GM23338 (cell line): ENCODE measurements around the gene FAM78B. TPM values are rescaled to one million over a fixed set of nuclear protein-coding genes. Genes with fewer than 3 reads are reported as not detected.

Source experiments
- ATAC-seq: fragments of 200-7000 bp; cut with Tn5 transposase; 3 replicates; pipeline ENCODE4 v1.9.1; 2020
- DNase-seq: peaks from one replicate; pipeline ENCODE4 v3.0.0-alpha.2; 2015; ENCODE audit warnings: low spot score
- H2AFZ ChIP-seq: fragments of 200-600 bp; sonication (generic); 2 replicates; pipeline ENCODE4 v1.8.0; 2016; ENCODE audit warnings: antibody characterized with exemption, mild to moderate bottlenecking, moderate library complexity
- H3F3A ChIP-seq: fragments of 200-600 bp; sonication (generic); replicated peaks from 2 replicates; pipeline ENCODE4 v1.8.0; 2017; ENCODE audit warnings: antibody characterized with exemption, mixed run types, low read depth
- H3K27ac ChIP-seq: fragments of 200-600 bp; sonication (generic); 2 replicates; pipeline ENCODE4 v1.6.1; 2016; ENCODE audit warnings: low read depth
- H3K27me3 ChIP-seq: fragments of 200-600 bp; sonication (generic); 2 replicates; pipeline ENCODE4 v1.8.0; 2016; ENCODE audit warnings: mild to moderate bottlenecking, mixed run types, moderate library complexity; ENCODE audit not compliant: insufficient read depth
- H3K36me3 ChIP-seq: fragments of 200-600 bp; sonication (generic); 2 replicates; pipeline ENCODE4 v1.8.0; 2016; ENCODE audit warnings: mild to moderate bottlenecking; ENCODE audit not compliant: insufficient read depth
- H3K4me1 ChIP-seq: fragments of 200-600 bp; sonication (generic); 2 replicates; pipeline ENCODE4 v1.8.0; 2016; ENCODE audit warnings: mild to moderate bottlenecking, moderate library complexity; ENCODE audit not compliant: insufficient read depth
- H3K4me2 ChIP-seq: fragments of 200-600 bp; sonication (generic); 2 replicates; pipeline ENCODE4 v1.7.1; 2017; ENCODE audit warnings: mixed run types
- H3K4me3 ChIP-seq: fragments of 200-600 bp; sonication (generic); 2 replicates; pipeline ENCODE4 v1.6.1; 2016; ENCODE audit warnings: mixed run types
- H3K79me2 ChIP-seq: fragments of 200-600 bp; sonication (generic); replicated peaks from 2 replicates; pipeline ENCODE4 v1.8.0; 2017; ENCODE audit warnings: mild to moderate bottlenecking; ENCODE audit not compliant: insufficient read depth
- H3K9me2 ChIP-seq: fragments of 200-600 bp; sonication (generic); 2 replicates; pipeline ENCODE4 v1.8.0; 2017; ENCODE audit not compliant: insufficient read depth
- H4K20me1 ChIP-seq: fragments of 200-600 bp; sonication (generic); replicated peaks from 2 replicates; pipeline ENCODE4 v1.8.0; 2017; ENCODE audit warnings: mild to moderate bottlenecking; ENCODE audit not compliant: insufficient read depth
- H3K27ac Mint-ChIP-seq: 2 replicates; pipeline ENCODE4 v1.8.0; 2020; ENCODE audit warnings: inconsistent platforms, mild to moderate bottlenecking, moderate library complexity, mixed read lengths
- H3K27me3 Mint-ChIP-seq: 3 replicates; pipeline ENCODE4 v1.8.0; 2022; ENCODE audit warnings: low read depth, mild to moderate bottlenecking, moderate library complexity, mixed read lengths, inconsistent platforms; ENCODE audit not compliant: insufficient read depth, poor library complexity
- H3K36me3 Mint-ChIP-seq: 3 replicates; pipeline ENCODE4 v1.8.0; 2021; ENCODE audit warnings: low read depth, mild to moderate bottlenecking, inconsistent platforms, moderate library complexity, mixed read lengths
- H3K4me1 Mint-ChIP-seq: 3 replicates; pipeline ENCODE4 v1.8.0; 2020; ENCODE audit warnings: mild to moderate bottlenecking, inconsistent platforms, mixed read lengths
- H3K4me3 Mint-ChIP-seq: 3 replicates; pipeline ENCODE4 v1.8.0; 2021; ENCODE audit warnings: moderate library complexity, mild to moderate bottlenecking, inconsistent platforms, mixed read lengths
- H3K9me3 Mint-ChIP-seq: 3 replicates; pipeline ENCODE4 v1.8.0; 2020; ENCODE audit warnings: moderate library complexity, mild to moderate bottlenecking, inconsistent platforms, mixed read lengths
- CREB1 ChIP-seq: fragments of 250-450 bp; sonication (Bioruptor Pico); IDR thresholded peaks from 2 replicates; pipeline ENCODE4 v1.5.0; 2020; ENCODE audit warnings: low read depth, mild to moderate bottlenecking, moderate library complexity
- EZH2phosphoT487 ChIP-seq: fragments of 200-600 bp; sonication (generic); IDR thresholded peaks from one replicate; pipeline ENCODE4 v1.8.1; 2018; ENCODE audit warnings: antibody characterized with exemption; ENCODE audit not compliant: unreplicated experiment
- JUNB ChIP-seq: IDR thresholded peaks from one replicate; pipeline ENCODE4 v1.6.1; 2016; ENCODE audit warnings: antibody characterized with exemption; ENCODE audit not compliant: unreplicated experiment
- NANOG ChIP-seq: IDR thresholded peaks from 2 replicates; pipeline ENCODE4 v1.6.1; 2016; ENCODE audit warnings: antibody characterized with exemption, borderline replicate concordance
- POLR2AphosphoS5 ChIP-seq: IDR thresholded peaks from 2 replicates; pipeline ENCODE4 v1.6.1; 2016; ENCODE audit warnings: antibody characterized with exemption, low read depth
- STAT1 ChIP-seq: IDR thresholded peaks from one replicate; pipeline ENCODE4 v1.6.1; 2016; ENCODE audit warnings: antibody characterized with exemption; ENCODE audit not compliant: unreplicated experiment
- ZNF114 ChIP-seq: fragments of 250-450 bp; sonication (Bioruptor Pico); IDR thresholded peaks from 2 replicates; pipeline ENCODE4 v1.5.0; 2020; ENCODE audit warnings: mild to moderate bottlenecking, moderate library complexity
- ZNF331 ChIP-seq: fragments of 250-450 bp; sonication (Bioruptor Pico); IDR thresholded peaks from 2 replicates; pipeline ENCODE4 v1.5.0; 2020; ENCODE audit warnings: low read depth, mild to moderate bottlenecking, moderate library complexity
- polyA plus RNA-seq: library from polyadenylated mRNA; unstranded; fragments of >200 nt; fragmentation: Nextera tagmentation; extraction: Ambion mirVana; gene quantifications from 2 replicates; pipeline ENCODE4 v1.2.1, GENCODE V29; 2016
- total RNA-seq: library from RNA; depleted of rRNA; stranded (reverse); fragments of >200 nt; shearing (Covaris generic); gene quantifications from 2 replicates; pipeline ENCODE4 v1.2.3, GENCODE V29; 2014
- TF ChIP-seq, protein P1 (sequence below), 2 experiments: fragments of 200-600 bp in 1 of 2; sonication (generic) in 1 of 2; conservative IDR thresholded peaks; 2 replicates each; pipeline versions ENCODE4 v1.5.1 to v1.6.1; 2016 to 2017; ENCODE audit warnings: antibody characterized with exemption in 2 of 2, low read depth in 2 of 2, mild to moderate bottlenecking in 2 of 2, moderate library complexity in 1 of 2
- TF ChIP-seq, protein P2 (sequence below): IDR thresholded peaks from 2 replicates; pipeline ENCODE4 v1.6.1; 2016; ENCODE audit warnings: antibody characterized with exemption
- TF ChIP-seq, protein P3 (sequence below): fragments of 250-450 bp; sonication (Bioruptor Pico); IDR thresholded peaks from 2 replicates; pipeline ENCODE4 v1.5.0; 2020; ENCODE audit warnings: mild to moderate bottlenecking, moderate library complexity

The FAM78B gene
- total and polyA plus RNA-seq, 2 experiments from 2014 or later: 1.6 to 4.6 TPM

DNA sequence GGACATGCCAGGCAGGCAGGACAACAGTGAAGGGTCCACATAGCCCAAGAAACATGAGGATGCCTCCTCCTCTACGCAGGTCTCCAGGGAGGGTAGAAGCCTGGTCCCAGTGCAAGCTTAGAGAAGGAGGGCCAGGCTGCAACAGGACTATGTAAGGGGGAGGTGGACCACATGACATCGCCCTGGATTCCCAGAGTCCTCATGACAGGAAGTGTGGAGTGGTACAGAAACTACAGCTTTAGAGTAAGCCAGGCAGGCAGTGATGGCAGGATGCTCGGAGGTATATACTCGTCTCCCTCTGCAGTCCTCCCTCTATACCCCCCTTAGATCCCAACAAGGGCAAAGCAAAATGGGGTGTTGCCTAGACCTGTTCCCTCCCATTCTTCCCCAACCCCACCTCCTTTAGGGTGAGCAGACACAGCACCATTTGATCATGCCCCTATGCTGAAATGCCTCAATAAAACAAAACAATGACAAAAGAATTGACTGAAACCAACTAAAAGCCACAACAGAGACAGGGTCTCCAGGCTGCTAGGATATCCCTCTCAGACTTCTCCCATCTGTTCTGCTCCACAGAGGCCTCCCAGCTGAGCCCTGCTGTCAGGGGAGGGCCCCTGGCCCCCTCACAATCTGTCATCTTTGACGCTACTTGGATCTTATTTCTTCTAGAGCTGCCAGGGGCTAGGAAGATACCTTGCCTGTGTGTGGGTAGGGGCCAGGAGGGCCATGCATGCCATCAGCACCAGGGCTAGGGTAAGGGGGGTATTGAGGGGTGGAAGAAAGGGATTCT lies 13.1 kb downstream of the FAM78B start:
- H3K27me3 ChIP-seq: no peaks in the 10 kb centered on the region
- no peaks in the 10 kb centered on the region for H3K79me2 ChIP-seq
- DNase-seq (no peak), ATAC-seq (no peak)
- H3F3A ChIP-seq: no peaks in the 10 kb centered on the region
- Mint-ChIP-seq H3K4me1 (no peaks in the 10 kb centered on the region), H3K36me3 (no peaks in the 10 kb centered on the region), H3K9me3 (no peaks in the 10 kb centered on the region), H3K27ac (no peak overlapping the region), H3K27me3 (peaks cover 8% of the 10 kb centered on the region), H3K4me3 (no peak overlapping the region)
- no peak overlapping the region for H3K4me3 ChIP-seq
- no peak overlapping the region for H3K27ac ChIP-seq
- H3K4me1 ChIP-seq: no peaks in the 10 kb centered on the region
- no peak overlapping the region for H3K4me2 ChIP-seq
- H2AFZ ChIP-seq: no peak overlapping the region
- H3K36me3 ChIP-seq: no peaks in the 10 kb centered on the region
- no peaks in the 10 kb centered on the region; the same call in 1 of the 2 replicates for H4K20me1 ChIP-seq
- TF ChIP-seq STAT1 (no peak), CREB1 (no peak), ZNF331 (no peak), JUNB (no peak)
- TF ChIP-seq, protein P1, sequence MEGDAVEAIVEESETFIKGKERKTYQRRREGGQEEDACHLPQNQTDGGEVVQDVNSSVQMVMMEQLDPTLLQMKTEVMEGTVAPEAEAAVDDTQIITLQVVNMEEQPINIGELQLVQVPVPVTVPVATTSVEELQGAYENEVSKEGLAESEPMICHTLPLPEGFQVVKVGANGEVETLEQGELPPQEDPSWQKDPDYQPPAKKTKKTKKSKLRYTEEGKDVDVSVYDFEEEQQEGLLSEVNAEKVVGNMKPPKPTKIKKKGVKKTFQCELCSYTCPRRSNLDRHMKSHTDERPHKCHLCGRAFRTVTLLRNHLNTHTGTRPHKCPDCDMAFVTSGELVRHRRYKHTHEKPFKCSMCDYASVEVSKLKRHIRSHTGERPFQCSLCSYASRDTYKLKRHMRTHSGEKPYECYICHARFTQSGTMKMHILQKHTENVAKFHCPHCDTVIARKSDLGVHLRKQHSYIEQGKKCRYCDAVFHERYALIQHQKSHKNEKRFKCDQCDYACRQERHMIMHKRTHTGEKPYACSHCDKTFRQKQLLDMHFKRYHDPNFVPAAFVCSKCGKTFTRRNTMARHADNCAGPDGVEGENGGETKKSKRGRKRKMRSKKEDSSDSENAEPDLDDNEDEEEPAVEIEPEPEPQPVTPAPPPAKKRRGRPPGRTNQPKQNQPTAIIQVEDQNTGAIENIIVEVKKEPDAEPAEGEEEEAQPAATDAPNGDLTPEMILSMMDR (conservative IDR thresholded peaks at IDR 0.05; ENCODE audit: low read depth in 2 of 2): no peak
- TF ChIP-seq, protein P2, sequence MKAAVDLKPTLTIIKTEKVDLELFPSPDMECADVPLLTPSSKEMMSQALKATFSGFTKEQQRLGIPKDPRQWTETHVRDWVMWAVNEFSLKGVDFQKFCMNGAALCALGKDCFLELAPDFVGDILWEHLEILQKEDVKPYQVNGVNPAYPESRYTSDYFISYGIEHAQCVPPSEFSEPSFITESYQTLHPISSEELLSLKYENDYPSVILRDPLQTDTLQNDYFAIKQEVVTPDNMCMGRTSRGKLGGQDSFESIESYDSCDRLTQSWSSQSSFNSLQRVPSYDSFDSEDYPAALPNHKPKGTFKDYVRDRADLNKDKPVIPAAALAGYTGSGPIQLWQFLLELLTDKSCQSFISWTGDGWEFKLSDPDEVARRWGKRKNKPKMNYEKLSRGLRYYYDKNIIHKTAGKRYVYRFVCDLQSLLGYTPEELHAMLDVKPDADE: no peak
- no peaks in the 10 kb centered on the region for H3K9me2 ChIP-seq

DNA sequence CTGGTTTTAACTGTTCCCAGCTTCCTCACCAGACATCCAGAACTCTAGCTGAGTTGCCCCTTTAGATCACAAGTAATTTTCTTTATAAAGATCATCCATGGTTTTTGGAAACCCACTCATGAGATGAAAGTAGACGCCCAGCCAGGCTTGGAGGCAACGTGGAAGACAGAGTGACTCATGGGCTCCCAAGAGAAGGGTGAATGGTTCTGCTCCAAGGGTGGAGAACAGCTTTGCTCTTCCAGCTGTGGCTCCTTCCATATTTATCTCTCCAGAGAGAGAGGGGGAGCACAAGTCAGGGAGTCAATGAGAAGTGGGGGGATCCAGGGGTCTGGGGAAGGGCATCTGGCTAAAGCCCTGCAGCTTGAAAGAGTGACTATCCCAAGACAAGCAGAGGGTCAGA lies 13.8 kb downstream of the FAM78B start:
- Mint-ChIP-seq H3K9me3 (no peaks in the 10 kb centered on the region), H3K27ac (no peak overlapping the region), H3K27me3 (peaks cover 8% of the 10 kb centered on the region)

More for the DNA sequence above, 13.8 kb downstream of the FAM78B start:
- Histone ChIP-seq H3K27ac (no peak overlapping the region), H3K4me2 (no peak overlapping the region), H3F3A (no peaks in the 10 kb centered on the region), H3K9me2 (no peaks in the 10 kb centered on the region), H3K27me3 (no peaks in the 10 kb centered on the region), H4K20me1 (no peaks in the 10 kb centered on the region; the same call in 1 of the 2 replicates), H3K36me3 (no peaks in the 10 kb centered on the region), H3K79me2 (no peaks in the 10 kb centered on the region), H3K4me3 (no peak overlapping the region), H3K4me1 (no peaks in the 10 kb centered on the region), H2AFZ (no peak overlapping the region)
- no peaks in the 10 kb centered on the region for H3K36me3 Mint-ChIP-seq
- DNase-seq (no peak), ATAC-seq (no peak)
- no peaks in the 10 kb centered on the region for H3K4me1 Mint-ChIP-seq
- H3K4me3 Mint-ChIP-seq: no peak overlapping the region
- no peak for TF ChIP-seq ZNF114 (CRISPR knock-in tag)
- no peak for TF ChIP-seq NANOG
- TF ChIP-seq, protein P2: no peak
- TF ChIP-seq, protein P3, sequence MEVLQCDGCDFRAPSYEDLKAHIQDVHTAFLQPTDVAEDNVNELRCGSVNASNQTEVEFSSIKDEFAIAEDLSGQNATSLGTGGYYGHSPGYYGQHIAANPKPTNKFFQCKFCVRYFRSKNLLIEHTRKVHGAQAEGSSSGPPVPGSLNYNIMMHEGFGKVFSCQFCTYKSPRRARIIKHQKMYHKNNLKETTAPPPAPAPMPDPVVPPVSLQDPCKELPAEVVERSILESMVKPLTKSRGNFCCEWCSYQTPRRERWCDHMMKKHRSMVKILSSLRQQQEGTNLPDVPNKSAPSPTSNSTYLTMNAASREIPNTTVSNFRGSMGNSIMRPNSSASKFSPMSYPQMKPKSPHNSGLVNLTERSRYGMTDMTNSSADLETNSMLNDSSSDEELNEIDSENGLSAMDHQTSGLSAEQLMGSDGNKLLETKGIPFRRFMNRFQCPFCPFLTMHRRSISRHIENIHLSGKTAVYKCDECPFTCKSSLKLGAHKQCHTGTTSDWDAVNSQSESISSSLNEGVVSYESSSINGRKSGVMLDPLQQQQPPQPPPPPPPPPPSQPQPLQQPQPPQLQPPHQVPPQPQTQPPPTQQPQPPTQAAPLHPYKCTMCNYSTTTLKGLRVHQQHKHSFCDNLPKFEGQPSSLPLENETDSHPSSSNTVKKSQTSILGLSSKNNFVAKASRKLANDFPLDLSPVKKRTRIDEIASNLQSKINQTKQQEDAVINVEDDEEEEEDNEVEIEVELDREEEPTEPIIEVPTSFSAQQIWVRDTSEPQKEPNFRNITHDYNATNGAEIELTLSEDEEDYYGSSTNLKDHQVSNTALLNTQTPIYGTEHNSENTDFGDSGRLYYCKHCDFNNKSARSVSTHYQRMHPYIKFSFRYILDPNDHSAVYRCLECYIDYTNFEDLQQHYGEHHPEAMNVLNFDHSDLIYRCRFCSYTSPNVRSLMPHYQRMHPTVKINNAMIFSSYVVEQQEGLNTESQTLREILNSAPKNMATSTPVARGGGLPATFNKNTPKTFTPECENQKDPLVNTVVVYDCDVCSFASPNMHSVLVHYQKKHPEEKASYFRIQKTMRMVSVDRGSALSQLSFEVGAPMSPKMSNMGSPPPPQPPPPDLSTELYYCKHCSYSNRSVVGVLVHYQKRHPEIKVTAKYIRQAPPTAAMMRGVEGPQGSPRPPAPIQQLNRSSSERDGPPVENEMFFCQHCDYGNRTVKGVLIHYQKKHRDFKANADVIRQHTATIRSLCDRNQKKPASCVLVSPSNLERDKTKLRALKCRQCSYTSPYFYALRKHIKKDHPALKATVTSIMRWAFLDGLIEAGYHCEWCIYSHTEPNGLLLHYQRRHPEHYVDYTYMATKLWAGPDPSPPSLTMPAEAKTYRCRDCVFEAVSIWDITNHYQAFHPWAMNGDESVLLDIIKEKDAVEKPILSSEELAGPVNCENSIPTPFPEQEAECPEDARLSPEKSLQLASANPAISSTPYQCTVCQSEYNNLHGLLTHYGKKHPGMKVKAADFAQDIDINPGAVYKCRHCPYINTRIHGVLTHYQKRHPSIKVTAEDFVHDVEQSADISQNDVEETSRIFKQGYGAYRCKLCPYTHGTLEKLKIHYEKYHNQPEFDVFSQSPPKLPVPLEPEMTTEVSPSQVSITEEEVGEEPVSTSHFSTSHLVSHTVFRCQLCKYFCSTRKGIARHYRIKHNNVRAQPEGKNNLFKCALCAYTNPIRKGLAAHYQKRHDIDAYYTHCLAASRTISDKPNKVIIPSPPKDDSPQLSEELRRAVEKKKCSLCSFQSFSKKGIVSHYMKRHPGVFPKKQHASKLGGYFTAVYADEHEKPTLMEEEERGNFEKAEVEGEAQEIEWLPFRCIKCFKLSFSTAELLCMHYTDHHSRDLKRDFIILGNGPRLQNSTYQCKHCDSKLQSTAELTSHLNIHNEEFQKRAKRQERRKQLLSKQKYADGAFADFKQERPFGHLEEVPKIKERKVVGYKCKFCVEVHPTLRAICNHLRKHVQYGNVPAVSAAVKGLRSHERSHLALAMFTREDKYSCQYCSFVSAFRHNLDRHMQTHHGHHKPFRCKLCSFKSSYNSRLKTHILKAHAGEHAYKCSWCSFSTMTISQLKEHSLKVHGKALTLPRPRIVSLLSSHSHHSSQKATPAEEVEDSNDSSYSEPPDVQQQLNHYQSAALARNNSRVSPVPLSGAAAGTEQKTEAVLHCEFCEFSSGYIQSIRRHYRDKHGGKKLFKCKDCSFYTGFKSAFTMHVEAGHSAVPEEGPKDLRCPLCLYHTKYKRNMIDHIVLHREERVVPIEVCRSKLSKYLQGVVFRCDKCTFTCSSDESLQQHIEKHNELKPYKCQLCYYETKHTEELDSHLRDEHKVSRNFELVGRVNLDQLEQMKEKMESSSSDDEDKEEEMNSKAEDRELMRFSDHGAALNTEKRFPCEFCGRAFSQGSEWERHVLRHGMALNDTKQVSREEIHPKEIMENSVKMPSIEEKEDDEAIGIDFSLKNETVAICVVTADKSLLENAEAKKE: no peak
- TF ChIP-seq EZH2phosphoT487: no peak
- TF ChIP-seq POLR2AphosphoS5: no peak
